Activated CD4-positive, alpha-beta T cell treated with anti-CD3 and anti-CD28 coated beads for 48 hours (primary cell): ENCODE results near the gene ARID2.

Experiments used
- DNase-seq: peaks from one replicate; pipeline ENCODE4 v3.0.0-alpha.2; 2020

The ARID2 gene

DNA sequence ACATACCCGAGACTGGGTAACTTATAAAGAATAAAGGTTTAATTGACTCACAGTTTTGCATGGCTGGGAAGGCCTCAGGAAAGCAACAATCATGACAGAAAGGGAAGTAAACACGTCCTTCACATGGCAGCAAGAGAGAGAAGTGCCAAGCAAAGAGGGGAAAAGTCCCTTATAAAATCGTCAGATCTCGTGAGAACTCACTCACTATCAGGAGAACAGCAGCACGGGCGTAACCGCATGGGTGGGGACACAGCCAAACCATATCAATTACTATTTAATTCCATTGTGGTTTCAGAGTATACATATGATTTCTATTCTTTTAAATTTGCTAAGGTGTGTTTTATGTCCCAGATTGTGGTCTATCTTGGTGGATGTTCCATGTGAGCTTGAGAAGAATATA lies 142.9 kb downstream of the ARID2 start:
- no peak for DNase-seq

- DNase-seq: no peak
Observed at GRCh38 chr12:45877069-45877468, 147.6 kb downstream of the ARID2 start.

- no peak for DNase-seq
Observed at GRCh38 chr12:45878630-45879255, 149.2 kb downstream of the ARID2 start.

GRCh38 chr12:45879363-45879895 lies 149.9 kb downstream of the ARID2 start:
- DNase-seq: no peak

GRCh38 chr12:45880533-45880932 lies 151.0 kb downstream of the ARID2 start:
- no peak for DNase-seq

GRCh38 chr12:45883187-45883586 lies 153.7 kb downstream of the ARID2 start:
- no peak for DNase-seq

DNA sequence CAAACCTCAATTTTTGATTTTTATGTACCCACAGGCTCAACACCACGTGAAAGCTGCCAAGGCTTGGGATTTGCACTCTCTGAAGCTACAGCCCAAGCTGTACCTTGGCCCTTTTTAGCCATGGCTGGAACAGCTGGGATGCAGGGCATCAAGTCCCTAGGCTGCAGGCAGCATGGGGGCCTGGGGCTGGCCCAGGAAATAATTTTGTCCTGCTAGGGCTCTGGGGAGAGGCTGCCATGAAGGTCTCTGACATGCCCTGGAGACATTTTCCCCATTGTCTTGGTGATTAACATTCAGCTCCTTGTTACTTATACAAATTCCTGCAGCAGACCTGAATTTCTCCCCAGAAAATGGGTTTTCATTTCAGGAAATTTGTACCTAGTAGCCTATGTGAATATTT lies 157.2 kb downstream of the ARID2 start:
- DNase-seq: no peak

- no peak for DNase-seq
Observed at GRCh38 chr12:45887544-45887943, 158.0 kb downstream of the ARID2 start.

DNA sequence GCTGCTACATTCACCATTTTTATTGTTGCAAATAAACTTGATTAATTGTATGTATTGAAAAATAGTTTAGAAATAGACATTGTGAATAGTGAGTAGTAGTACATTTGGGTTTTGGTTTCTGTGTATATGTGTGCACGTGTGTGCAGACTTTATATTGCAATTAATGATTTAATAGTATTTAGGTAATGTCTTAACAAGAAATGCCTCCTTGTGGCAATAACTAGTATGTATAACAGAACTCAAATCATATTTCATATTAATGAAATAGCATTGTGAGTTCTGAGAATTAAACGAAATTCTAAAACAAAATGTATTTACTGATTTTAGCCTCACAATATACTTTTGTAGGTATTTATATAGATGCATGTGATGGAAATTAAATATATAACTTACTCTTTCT lies 160.8 kb downstream of the ARID2 start:
- DNase-seq: no peak

- no peak for DNase-seq
Observed at GRCh38 chr12:45893240-45893639, 163.7 kb downstream of the ARID2 start.

- no peak for DNase-seq
Observed at GRCh38 chr12:45895961-45896360, 166.5 kb downstream of the ARID2 start.

GRCh38 chr12:45898094-45898493 lies 168.6 kb downstream of the ARID2 start:
- DNase-seq: no peak

- DNase-seq: no peak
Observed at GRCh38 chr12:45907955-45908354, 178.4 kb downstream of the ARID2 start.

DNA sequence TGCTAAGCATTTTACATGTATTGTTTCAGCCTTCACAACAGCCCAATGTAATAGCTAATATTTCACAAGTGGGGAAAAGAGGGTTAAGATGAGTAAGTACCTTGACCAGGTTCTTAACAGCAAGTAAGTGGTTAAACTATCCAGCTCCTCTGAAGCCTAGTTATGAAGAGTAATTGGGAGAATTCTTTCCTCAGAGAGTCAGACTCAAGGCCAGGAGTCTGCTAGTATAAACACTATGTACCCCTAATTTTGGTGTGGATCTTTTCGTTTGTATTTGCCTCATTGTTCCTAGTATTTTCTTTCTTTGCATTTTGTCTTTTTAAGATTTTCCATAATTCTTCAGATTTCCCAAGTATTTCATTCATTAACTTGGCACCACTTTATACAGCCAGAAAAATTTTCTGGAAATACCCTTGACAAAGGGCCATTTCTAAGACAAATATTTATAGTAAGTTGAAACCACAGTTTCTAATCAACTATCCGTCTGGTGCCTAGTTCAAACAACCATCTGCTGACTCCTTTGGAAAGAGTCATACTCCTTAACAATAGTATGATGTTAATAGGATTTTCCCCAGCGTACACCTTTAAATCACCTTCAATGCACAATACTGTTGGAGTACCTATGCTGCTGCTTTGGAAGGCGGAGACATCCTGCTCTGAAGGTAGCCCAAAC lies 179.7 kb downstream of the ARID2 start:
- DNase-seq: no peak

GRCh38 chr12:45912774-45913173 lies 183.3 kb downstream of the ARID2 start:
- no peak for DNase-seq

DNA sequence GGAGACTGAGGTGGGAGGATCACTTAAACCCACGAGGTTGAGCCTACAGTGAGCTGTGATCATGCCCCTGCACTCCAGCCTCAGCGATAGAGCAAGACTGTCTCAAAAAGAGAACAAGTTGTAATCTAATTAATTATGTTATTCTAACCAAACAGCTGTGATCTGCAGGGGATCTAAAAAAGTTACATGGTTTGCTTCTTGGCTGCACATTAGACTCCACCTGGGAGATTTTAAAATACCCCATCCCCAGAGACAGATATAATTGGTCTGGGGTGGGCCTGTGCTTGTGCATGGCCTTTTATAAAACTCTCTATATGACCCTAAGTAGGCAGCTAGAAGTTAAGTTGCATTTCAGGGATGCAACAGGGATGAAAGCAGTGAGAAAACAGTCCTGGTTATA lies 184.1 kb downstream of the ARID2 start:
- DNase-seq: no peak

DNA sequence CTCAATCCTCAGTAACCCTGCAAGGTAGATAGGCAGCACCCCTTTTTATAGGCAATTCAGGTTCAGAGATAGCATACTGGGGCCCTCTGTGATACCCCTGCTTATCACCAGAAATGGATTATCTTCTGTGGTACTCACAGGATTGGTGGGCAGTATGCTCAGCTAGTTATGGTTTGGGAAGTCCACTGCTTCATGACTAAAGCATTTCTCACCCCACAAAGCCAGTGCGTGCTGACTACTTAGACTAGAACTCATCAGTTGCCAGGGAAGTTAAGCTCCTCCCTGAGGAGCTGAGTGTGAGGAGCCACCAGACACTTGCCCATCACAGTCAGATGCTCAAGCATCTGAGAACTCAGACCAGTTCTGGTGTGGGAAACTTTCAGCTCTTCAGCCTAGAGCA lies 184.6 kb downstream of the ARID2 start:
- DNase-seq: no peak

DNA sequence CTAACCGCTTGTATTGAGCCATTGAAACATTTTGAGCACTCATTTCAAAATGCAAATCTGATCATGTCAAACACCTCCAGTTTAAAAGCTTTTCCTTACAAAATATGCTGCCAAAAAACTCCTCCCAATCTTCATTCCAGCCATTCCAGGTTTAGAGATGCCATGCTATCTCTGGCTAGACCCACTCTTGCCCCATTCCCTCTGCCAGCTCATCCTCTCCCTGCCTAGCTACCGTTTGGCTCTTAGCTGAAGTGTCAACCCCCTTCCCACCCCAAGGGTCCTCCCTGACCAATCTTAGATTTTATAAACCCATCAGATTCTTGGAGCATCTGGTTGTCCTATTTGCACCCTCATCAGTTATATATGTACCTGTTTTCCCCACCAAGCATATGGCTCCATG lies 185.9 kb downstream of the ARID2 start:
- no peak for DNase-seq

GRCh38 chr12:45918818-45919217 lies 189.3 kb downstream of the ARID2 start:
- DNase-seq: no peak

DNA sequence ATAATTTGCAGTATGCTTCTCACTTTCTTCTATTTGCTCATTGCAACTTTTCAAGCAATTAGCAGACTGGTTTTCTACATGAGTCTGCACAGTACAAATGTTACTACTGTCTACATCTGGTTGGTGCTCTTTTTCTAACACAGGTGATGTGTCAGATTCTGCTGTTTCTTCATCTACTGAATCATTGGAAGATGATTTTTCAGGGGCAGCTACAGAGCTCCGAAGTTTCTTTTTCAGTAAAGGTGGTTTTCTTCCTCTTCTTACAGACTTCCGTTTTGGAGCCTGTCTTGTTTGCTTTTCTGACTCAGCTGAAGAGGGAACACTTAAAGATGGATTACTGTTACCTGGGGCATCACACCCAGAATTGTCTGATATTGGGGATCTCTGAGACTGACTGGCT lies 198.8 kb downstream of the ARID2 start:
- DNase-seq: no peak

DNA sequence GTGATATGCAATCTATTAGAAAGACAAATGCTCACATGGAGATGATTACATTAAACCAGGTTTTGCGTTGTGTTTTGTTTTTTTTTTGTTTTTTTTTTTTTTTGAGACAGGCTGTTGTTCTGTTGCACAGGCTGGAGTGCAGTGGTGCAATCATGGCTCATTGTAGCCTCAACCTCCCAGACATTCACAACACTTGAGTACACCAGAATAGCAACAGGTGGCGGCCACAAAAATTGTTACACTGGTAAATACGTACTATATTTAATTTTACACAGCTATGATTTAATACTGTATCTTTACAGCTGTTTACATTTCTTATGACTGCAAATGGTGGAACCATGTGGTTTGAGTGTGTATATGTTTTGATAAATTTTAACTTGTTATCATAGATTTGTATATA lies 200.9 kb downstream of the ARID2 start:
- no peak for DNase-seq

- no peak for DNase-seq
Observed at GRCh38 chr12:45933504-45933903, 204.0 kb downstream of the ARID2 start.

DNA sequence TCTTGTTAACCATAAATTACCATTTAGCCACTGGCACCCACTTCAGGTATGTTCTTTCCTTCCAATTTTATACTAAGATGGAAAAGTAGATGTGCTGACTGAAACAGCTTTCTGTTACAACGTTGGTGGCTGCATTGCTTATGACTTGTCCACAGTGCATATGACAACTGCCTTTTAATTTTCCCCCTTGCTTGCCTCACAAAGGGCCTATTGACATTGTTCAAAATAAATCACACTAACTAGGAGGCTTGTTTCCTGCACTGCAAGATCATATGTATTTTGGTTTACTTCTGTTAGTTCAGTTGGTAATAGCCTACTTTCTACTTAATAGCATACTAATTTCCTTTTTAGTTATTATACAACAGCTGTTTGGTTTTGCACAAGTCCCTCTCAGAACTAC lies 205.4 kb downstream of the ARID2 start:
- no peak for DNase-seq

- DNase-seq: no peak
Observed at GRCh38 chr12:45938566-45938965, 209.1 kb downstream of the ARID2 start.

DNA sequence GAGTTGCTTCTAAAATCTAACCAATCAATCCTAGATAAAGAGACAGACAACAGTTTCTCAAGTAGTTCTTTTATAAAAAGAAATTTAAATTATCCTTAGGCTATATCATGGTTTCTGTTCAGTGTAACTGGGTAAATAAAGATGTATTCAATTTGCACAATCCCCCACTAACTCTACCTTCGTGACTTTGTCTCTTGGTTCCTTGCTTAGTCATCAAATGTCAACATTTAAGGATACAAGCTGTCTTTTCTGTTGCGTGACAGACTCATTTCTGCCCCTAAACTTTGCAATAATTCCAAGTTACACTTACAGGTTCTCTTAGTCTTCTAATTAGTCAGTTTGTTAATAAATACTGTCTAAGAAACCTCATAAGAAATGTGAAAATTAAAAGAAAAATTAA lies 210.3 kb downstream of the ARID2 start:
- DNase-seq: no peak
